ENCODE data around the gene DPF1.

DNA sequence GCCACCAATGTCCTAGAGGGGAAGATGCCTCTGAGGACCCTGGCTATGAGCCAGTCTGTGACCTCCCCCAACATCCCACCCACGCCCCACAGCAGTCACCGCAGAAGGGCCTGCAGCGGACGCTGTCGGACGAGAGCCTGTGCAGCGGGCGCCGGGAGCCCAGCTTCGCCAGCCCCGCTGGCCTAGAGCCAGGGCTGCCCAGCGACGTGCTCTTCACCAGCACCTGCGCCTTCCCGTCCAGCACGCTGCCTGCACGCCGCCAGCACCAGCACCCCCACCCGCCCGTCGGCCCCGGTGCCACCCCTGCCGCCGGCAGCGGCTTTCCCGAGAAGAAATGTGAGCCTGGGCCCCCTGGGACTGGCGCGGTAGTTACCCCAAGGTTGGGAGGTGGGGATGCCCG, 30.6 kb downstream of the DPF1 start:
- TF ChIP-seq, protein P1, sequence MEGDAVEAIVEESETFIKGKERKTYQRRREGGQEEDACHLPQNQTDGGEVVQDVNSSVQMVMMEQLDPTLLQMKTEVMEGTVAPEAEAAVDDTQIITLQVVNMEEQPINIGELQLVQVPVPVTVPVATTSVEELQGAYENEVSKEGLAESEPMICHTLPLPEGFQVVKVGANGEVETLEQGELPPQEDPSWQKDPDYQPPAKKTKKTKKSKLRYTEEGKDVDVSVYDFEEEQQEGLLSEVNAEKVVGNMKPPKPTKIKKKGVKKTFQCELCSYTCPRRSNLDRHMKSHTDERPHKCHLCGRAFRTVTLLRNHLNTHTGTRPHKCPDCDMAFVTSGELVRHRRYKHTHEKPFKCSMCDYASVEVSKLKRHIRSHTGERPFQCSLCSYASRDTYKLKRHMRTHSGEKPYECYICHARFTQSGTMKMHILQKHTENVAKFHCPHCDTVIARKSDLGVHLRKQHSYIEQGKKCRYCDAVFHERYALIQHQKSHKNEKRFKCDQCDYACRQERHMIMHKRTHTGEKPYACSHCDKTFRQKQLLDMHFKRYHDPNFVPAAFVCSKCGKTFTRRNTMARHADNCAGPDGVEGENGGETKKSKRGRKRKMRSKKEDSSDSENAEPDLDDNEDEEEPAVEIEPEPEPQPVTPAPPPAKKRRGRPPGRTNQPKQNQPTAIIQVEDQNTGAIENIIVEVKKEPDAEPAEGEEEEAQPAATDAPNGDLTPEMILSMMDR (IDR thresholded peaks at IDR 0.05; ENCODE audit: low read depth, low read length, missing input control) = no peak
- TF ChIP-seq SP1 (IDR thresholded peaks at IDR 0.05) (no peak), GABPA (IDR thresholded peaks at IDR 0.05 in 1 of 2, conservative IDR thresholded peaks at IDR 0.05 in 1 of 2) (no peak), RXRA (IDR thresholded peaks at IDR 0.05) (no peak), RAD21 (IDR thresholded peaks at IDR 0.05) (no peak)
- TF ChIP-seq, protein P2, sequence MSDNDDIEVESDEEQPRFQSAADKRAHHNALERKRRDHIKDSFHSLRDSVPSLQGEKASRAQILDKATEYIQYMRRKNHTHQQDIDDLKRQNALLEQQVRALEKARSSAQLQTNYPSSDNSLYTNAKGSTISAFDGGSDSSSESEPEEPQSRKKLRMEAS (IDR thresholded peaks at IDR 0.05) = no peak
- TF ChIP-seq, protein P3, sequence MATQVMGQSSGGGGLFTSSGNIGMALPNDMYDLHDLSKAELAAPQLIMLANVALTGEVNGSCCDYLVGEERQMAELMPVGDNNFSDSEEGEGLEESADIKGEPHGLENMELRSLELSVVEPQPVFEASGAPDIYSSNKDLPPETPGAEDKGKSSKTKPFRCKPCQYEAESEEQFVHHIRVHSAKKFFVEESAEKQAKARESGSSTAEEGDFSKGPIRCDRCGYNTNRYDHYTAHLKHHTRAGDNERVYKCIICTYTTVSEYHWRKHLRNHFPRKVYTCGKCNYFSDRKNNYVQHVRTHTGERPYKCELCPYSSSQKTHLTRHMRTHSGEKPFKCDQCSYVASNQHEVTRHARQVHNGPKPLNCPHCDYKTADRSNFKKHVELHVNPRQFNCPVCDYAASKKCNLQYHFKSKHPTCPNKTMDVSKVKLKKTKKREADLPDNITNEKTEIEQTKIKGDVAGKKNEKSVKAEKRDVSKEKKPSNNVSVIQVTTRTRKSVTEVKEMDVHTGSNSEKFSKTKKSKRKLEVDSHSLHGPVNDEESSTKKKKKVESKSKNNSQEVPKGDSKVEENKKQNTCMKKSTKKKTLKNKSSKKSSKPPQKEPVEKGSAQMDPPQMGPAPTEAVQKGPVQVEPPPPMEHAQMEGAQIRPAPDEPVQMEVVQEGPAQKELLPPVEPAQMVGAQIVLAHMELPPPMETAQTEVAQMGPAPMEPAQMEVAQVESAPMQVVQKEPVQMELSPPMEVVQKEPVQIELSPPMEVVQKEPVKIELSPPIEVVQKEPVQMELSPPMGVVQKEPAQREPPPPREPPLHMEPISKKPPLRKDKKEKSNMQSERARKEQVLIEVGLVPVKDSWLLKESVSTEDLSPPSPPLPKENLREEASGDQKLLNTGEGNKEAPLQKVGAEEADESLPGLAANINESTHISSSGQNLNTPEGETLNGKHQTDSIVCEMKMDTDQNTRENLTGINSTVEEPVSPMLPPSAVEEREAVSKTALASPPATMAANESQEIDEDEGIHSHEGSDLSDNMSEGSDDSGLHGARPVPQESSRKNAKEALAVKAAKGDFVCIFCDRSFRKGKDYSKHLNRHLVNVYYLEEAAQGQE (IDR thresholded peaks at IDR 0.05) = no peak

Measured in liver (tissue), 3 donors.